Fibroblast of pulmonary artery (primary cell): ENCODE data around the gene PICK1.
"Not testable (repeated sequence)": the region's sequence is repeated elsewhere in the genome, so short reads cannot be mapped to it uniquely, and the experiment has no call there.

ENCODE experiments used
- DNase-seq: peaks from one replicate; pipeline ENCODE4 v3.0.0-alpha.2; 2010; ENCODE audit warnings: low read depth
- H3K4me3 ChIP-seq: replicated peaks from 2 replicates; pipeline ENCODE4 v1.5.1; 2011; ENCODE audit warnings: low read depth, mild to moderate bottlenecking, control low read depth, low read length, moderate library complexity
- CTCF ChIP-seq: IDR thresholded peaks from 2 replicates; pipeline ENCODE4 v1.5.1; 2011; ENCODE audit warnings: mild to moderate bottlenecking, control low read depth, low read length, inconsistent platforms; ENCODE audit errors: missing control alignments

Gene PICK1

GRCh38 chr22:38036392-38037062 is 20.7 kb upstream of the PICK1 start:
- H3K4me3 ChIP-seq, result no peak overlapping the region
- DNase-seq, result no peak

GRCh38 chr22:38037367-38038150 is 19.6 kb upstream of the PICK1 start:
- H3K4me3 ChIP-seq, DNase-seq: not testable (repeated sequence)

More at GRCh38 chr22:38036392-38037062, 20.7 kb upstream of the PICK1 start:
- no peak for TF ChIP-seq CTCF

GRCh38 chr22:38038426-38038825 is 18.8 kb upstream of the PICK1 start:
- no peak for TF ChIP-seq CTCF
- H3K4me3 ChIP-seq, result no peak overlapping the region
- DNase-seq, result no peak

- no peak overlapping the region for H3K4me3 ChIP-seq
- no peak for DNase-seq
- no peak for TF ChIP-seq CTCF
Measured at GRCh38 chr22:38038890-38039812, 18.1 kb upstream of the PICK1 start.

GRCh38 chr22:38040953-38041759 is 16.0 kb upstream of the PICK1 start:
- no peak for DNase-seq
- TF ChIP-seq CTCF, result no peak

GRCh38 chr22:38041760-38042487 is 15.3 kb upstream of the PICK1 start:
- TF ChIP-seq CTCF, result no peak
- no peak overlapping the region for H3K4me3 ChIP-seq
- no peak for DNase-seq

More at GRCh38 chr22:38040953-38041759, 16.0 kb upstream of the PICK1 start:
- H3K4me3 ChIP-seq, result no peak overlapping the region
